ENCODE data around the gene TRAF5.

Gene TRAF5

GRCh38 chr1:211343607-211344006, 17.0 kb downstream of the TRAF5 start:
- H3K9me3 ChIP-seq: no peaks in the 10 kb centered on the region
- no peak overlapping the region for H3K4me3 ChIP-seq (ENCODE audit: low read depth in 1 of 2, low read length in 1 of 2)
- no peaks in the 10 kb centered on the region for H3K4me1 ChIP-seq (ENCODE audit: control insufficient read depth in 1 of 2, insufficient read depth in 1 of 2, low read depth in 1 of 2, low read length in 1 of 2)
- H3K27ac ChIP-seq: no peak overlapping the region
- TF ChIP-seq CTCF (IDR thresholded peaks at IDR 0.05): no peak
- no peaks in the 10 kb centered on the region for H3K27me3 ChIP-seq
- no peaks in the 10 kb centered on the region for H3K36me3 ChIP-seq

GRCh38 chr1:211344152-211344618, 17.6 kb downstream of the TRAF5 start:
- Histone ChIP-seq H3K27ac (no peak overlapping the region), H3K36me3 (no peaks in the 10 kb centered on the region), H3K4me3 (ENCODE audit: low read depth in 1 of 2, low read length in 1 of 2) (no peak overlapping the region), H3K9me3 (no peaks in the 10 kb centered on the region), H3K4me1 (ENCODE audit: control insufficient read depth in 1 of 2, insufficient read depth in 1 of 2, low read depth in 1 of 2, low read length in 1 of 2) (no peaks in the 10 kb centered on the region), H3K27me3 (no peaks in the 10 kb centered on the region)
- no peak for TF ChIP-seq CTCF (IDR thresholded peaks at IDR 0.05)

GRCh38 chr1:211345719-211346118, 19.1 kb downstream of the TRAF5 start:
- no peak overlapping the region for H3K4me3 ChIP-seq (ENCODE audit: low read depth in 1 of 2, low read length in 1 of 2)
- TF ChIP-seq CTCF (IDR thresholded peaks at IDR 0.05): no peak
- H3K4me1 ChIP-seq (ENCODE audit: control insufficient read depth in 1 of 2, insufficient read depth in 1 of 2, low read depth in 1 of 2, low read length in 1 of 2): no peaks in the 10 kb centered on the region
- H3K27me3 ChIP-seq: no peaks in the 10 kb centered on the region
- H3K27ac ChIP-seq: no peak overlapping the region
- no peaks in the 10 kb centered on the region for H3K9me3 ChIP-seq
- no peaks in the 10 kb centered on the region for H3K36me3 ChIP-seq

DNA sequence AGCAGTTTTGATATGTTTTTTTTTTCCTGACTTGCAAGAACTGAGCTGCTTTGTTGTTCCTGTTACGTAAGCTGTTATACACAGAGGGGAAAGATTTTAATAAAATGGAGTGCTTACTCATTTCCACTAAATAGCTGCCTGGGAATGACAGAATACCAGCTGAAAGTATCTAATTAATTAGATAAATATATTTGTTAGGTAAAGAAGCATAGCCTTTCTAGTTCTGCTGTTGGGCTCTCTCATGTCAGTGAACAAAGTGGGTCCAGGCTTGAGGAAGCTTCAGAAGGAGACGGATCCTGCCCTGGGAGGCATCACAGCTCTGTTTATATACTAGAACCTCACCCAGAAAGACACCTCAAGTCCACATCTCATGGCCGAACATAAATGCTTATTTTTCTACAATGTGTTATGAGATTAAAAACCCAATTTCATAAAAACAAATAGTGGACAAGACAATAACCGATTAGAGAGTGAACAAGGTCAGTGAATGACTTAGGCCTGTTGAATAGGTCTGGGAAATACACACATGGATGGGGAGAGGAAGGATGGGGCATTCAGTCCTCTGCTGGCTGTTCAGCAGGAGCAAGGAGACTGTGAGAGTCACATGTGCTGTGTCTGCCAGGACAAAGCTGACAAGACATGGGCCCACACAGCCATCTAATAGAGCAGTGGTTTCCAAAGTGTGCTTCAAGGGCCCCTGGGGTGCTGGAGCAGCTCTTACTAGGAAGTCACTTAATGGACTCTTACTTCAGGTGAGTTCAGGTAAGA, 20.6 kb downstream of the TRAF5 start:
- Histone ChIP-seq H3K4me1 (ENCODE audit: control insufficient read depth in 1 of 2, insufficient read depth in 1 of 2, low read depth in 1 of 2, low read length in 1 of 2) (no peaks in the 10 kb centered on the region), H3K9me3 (no peaks in the 10 kb centered on the region), H3K27ac (no peak overlapping the region), H3K36me3 (no peaks in the 10 kb centered on the region), H3K27me3 (no peaks in the 10 kb centered on the region), H3K4me3 (ENCODE audit: low read depth in 1 of 2, low read length in 1 of 2) (no peak overlapping the region)
- no peak for TF ChIP-seq CTCF (IDR thresholded peaks at IDR 0.05)

DNA sequence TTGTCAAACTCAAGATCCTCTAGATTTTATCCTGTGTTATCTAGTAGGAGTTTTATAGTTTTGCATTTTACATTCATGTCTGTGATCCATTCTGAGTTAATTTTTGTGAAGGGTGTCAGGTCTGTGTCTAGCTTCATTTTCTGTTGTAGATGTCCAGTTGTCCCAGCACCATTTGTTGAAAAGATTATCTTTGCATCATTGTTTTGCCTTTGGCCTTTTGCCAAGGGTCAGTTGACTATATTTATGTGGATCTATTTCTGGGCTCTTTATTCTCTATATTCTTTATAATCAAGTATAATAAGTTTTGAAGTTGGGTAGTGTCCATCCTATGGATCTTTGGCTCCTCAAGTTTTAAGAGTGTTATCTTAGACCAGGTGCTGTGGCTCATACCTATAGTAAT, 21.9 kb downstream of the TRAF5 start:
- Histone ChIP-seq H3K27me3 (no peaks in the 10 kb centered on the region), H3K4me3 (ENCODE audit: low read depth in 1 of 2, low read length in 1 of 2) (no peak overlapping the region), H3K36me3 (no peaks in the 10 kb centered on the region), H3K9me3 (no peaks in the 10 kb centered on the region), H3K4me1 (ENCODE audit: control insufficient read depth in 1 of 2, insufficient read depth in 1 of 2, low read depth in 1 of 2, low read length in 1 of 2) (peaks cover 4 to 8% of the 10 kb centered on the region in 2 experiments), H3K27ac (no peak overlapping the region)
- TF ChIP-seq CTCF (IDR thresholded peaks at IDR 0.05): no peak
